ENCODE results near the gene SPTBN5.

GRCh38 chr15:41829959-41830646, 63.8 kb downstream of the SPTBN5 start:
- TF ChIP-seq CTCF (IDR thresholded peaks at IDR 0.05), result no peak
- no peak for TF ChIP-seq POLR2A (IDR thresholded peaks at IDR 0.05)
